ENCODE results near the gene HOXD1. TPM values are rescaled to one million over a fixed set of nuclear protein-coding genes. Genes with fewer than 3 reads are reported as not detected.

Gene HOXD1
- total RNA-seq, 6 experiments from 2014 or later = not detected

DNA sequence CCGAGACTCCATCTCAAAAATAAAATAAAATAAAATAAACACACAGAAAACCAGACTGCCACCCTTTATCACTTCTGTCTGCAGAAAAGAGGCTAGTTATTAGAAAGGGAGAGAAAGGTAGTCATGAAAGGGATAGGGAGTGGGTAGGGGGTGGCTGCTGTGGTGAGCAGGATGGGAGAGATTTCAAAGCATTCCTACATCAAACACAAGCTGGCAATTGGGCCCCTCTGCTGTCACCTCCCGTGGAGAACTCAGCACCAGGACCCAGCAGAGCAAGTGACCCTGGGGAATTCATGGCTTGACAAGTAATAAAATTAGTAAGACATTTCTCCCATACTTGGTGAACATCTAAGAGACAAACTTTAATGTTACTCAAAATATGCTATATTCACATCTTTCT is 3.7 kb upstream of the HOXD1 start:
- H3K36me3 Mint-ChIP-seq (ENCODE audit: low read depth) = peaks cover 4% of the 10 kb centered on the region
- H3K27me3 Mint-ChIP-seq (ENCODE audit: insufficient read depth) = peaks cover 45% of the 10 kb centered on the region
- no peak overlapping the region for H3K27ac Mint-ChIP-seq
- no peak overlapping the region for H3K4me3 Mint-ChIP-seq
- no peaks in the 10 kb centered on the region for H3K9me3 Mint-ChIP-seq
- DNase-seq = no peak
- TF ChIP-seq, protein P1, sequence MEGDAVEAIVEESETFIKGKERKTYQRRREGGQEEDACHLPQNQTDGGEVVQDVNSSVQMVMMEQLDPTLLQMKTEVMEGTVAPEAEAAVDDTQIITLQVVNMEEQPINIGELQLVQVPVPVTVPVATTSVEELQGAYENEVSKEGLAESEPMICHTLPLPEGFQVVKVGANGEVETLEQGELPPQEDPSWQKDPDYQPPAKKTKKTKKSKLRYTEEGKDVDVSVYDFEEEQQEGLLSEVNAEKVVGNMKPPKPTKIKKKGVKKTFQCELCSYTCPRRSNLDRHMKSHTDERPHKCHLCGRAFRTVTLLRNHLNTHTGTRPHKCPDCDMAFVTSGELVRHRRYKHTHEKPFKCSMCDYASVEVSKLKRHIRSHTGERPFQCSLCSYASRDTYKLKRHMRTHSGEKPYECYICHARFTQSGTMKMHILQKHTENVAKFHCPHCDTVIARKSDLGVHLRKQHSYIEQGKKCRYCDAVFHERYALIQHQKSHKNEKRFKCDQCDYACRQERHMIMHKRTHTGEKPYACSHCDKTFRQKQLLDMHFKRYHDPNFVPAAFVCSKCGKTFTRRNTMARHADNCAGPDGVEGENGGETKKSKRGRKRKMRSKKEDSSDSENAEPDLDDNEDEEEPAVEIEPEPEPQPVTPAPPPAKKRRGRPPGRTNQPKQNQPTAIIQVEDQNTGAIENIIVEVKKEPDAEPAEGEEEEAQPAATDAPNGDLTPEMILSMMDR (IDR thresholded peaks at IDR 0.05) = no peak
- H3K4me1 Mint-ChIP-seq (ENCODE audit: low read depth) = peaks cover 10% of the 10 kb centered on the region

DNA sequence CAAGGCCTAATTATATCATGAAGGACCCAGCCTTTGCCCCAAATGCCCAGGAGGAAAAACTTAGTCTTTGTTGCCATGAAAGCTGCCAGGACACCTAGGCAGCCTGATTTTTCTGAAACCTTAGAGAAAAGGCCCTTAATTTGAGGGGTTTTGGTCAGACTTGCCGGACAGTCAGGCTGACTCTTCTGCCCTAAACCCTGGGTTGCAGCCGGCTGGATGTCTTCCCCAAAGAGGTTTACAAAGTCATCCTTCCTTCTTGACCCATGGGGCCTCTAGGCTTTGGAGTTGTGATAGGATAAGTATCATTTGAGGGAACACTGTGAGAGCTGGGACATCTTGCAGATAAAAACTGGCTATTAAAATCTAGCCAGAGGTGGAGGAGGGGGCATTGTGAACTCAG is 2.4 kb upstream of the HOXD1 start:
- Mint-ChIP-seq H3K27ac (no peak overlapping the region), H3K9me3 (no peaks in the 10 kb centered on the region), H3K4me1 (ENCODE audit: low read depth) (peaks cover 10% of the 10 kb centered on the region), H3K36me3 (ENCODE audit: low read depth) (peaks cover 4% of the 10 kb centered on the region), H3K4me3 (no peak overlapping the region), H3K27me3 (ENCODE audit: insufficient read depth) (peaks cover 52% of the 10 kb centered on the region)
- no peak for DNase-seq
- TF ChIP-seq, protein P1 (IDR thresholded peaks at IDR 0.05) = no peak

DNA sequence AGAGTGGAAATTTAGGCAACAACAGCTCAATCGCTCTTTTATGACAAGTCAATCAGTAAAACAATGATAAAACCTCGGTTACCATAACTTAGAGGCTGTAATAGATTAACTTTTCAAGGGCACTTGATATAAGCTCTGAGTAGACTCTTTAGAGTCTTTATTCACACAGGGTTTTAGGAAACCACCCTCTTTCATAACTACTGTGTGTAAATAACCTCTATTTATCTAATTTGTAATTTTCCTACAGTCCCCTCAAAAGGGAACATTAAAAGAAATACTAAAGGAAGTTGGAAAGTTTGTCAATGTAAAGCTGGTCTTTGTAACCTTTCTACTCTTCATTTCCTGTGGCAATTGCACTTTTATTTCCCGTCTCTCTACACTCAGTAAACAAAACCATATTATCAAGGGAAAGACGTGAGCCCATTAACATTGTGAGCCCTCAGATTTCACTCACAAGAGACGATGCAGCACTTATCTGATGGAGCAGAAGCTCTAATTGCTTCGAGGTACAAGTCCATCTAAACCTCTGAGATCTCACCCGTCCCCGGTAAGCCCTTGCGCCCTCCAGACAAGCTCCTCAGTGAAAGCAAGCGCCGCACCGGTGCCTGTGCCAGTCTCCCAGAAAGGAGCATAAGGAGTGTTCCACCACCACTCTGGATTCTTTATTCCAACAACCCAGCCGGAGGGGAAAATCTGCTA is 1.1 kb upstream of the HOXD1 start:
- peaks cover 49% of the 10 kb centered on the region for H3K27me3 Mint-ChIP-seq (ENCODE audit: insufficient read depth)
- no peak for DNase-seq
- H3K9me3 Mint-ChIP-seq = no peaks in the 10 kb centered on the region
- H3K4me1 Mint-ChIP-seq (ENCODE audit: low read depth) = peaks cover 10% of the 10 kb centered on the region
- peaks cover 4% of the 10 kb centered on the region for H3K36me3 Mint-ChIP-seq (ENCODE audit: low read depth)
- H3K27ac Mint-ChIP-seq = no peak overlapping the region
- TF ChIP-seq, protein P1 (IDR thresholded peaks at IDR 0.05) = no peak
- H3K4me3 Mint-ChIP-seq = peak overlapping the region; percentile 86

DNA sequence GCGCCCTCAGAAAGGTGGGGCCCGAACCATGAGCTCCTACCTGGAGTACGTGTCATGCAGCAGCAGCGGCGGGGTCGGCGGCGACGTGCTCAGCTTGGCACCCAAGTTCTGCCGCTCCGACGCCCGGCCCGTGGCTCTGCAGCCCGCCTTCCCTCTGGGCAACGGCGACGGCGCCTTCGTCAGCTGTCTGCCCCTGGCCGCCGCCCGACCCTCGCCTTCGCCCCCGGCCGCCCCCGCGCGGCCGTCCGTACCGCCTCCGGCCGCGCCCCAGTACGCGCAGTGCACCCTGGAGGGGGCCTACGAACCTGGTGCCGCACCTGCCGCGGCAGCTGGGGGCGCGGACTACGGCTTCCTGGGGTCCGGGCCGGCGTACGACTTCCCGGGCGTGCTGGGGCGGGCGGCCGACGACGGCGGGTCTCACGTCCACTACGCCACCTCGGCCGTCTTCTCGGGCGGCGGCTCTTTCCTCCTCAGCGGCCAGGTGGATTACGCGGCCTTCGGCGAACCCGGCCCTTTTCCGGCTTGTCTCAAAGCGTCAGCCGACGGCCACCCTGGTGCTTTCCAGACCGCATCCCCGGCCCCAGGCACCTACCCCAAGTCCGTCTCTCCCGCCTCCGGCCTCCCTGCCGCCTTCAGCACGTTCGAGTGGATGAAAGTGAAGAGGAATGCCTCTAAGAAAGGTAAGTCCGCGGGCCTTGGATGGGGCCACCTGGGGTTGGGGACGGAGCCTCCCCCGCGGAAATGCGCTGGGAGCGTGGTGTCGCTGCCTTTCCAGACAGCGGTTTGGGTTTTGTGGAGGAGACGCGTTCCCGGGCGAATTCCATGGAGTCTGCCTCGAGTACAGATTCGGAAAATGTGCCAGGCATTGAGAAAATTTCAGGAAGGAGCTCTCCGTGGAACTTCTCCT is 559 bp downstream of the HOXD1 start:
- Mint-ChIP-seq H3K27me3 (ENCODE audit: insufficient read depth) (peaks cover 38% of the 10 kb centered on the region), H3K9me3 (no peaks in the 10 kb centered on the region), H3K36me3 (ENCODE audit: low read depth) (peaks cover 4% of the 10 kb centered on the region), H3K4me1 (ENCODE audit: low read depth) (peaks cover 10% of the 10 kb centered on the region), H3K4me3 (peak overlapping the region; percentile 53), H3K27ac (no peak overlapping the region)
- TF ChIP-seq, protein P1 (IDR thresholded peaks at IDR 0.05) = no peak
- DNase-seq = no peak

DNA sequence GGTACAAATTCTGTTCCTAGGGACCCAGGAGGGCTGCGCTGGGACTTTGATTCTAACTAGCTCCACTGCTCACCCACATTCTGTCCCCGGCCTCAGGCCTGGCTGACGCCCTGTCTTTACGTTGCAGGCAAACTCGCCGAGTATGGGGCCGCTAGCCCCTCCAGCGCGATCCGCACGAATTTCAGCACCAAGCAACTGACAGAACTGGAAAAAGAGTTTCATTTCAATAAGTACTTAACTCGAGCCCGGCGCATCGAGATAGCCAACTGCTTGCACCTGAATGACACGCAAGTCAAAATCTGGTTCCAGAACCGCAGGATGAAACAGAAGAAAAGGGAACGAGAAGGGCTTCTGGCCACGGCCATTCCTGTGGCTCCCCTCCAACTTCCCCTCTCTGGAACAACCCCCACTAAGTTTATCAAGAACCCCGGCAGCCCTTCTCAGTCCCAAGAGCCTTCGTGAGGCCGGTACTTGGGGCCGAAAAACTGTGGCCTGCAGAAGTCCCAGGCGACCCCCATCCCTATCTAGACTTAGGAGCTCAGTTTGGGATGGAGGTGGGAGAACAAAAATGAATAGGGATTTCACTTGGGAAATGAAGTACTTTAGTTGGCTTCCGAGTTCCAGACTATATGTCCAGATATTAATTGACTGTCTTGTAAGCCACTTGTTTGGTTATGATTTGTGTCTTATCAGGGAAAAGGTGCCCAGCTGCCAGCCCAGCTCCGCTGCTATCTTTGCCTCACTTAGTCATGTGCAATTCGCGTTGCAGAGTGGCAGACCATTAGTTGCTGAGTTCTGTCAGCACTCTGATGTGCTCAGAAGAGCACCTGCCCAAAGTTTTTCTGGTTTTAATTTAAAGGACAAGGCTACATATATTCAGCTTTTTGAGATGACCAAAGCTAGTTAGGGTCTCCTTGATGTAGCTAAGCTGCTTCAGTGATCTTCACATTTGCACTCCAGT is 1.5 kb downstream of the HOXD1 start:
- peaks cover 4% of the 10 kb centered on the region for H3K36me3 Mint-ChIP-seq (ENCODE audit: low read depth)
- H3K27me3 Mint-ChIP-seq (ENCODE audit: insufficient read depth) = peaks cover 35% of the 10 kb centered on the region
- H3K9me3 Mint-ChIP-seq = no peaks in the 10 kb centered on the region
- no peak overlapping the region for H3K27ac Mint-ChIP-seq
- peak overlapping the region; percentile 53; the same call in 1 of the 2 replicates for H3K4me3 Mint-ChIP-seq
- H3K4me1 Mint-ChIP-seq (ENCODE audit: low read depth) = peaks cover 10% of the 10 kb centered on the region
- TF ChIP-seq, protein P1 (IDR thresholded peaks at IDR 0.05) = no peak
- DNase-seq = no peak
